AG04450 (cell line): ENCODE measurements around the gene NLGN4X. TPM values are rescaled to one million over a fixed set of nuclear protein-coding genes. Genes with fewer than 3 reads are reported as not detected.

ENCODE experiments used
- CTCF ChIA-PET: fragments of 300-600, 350-600 bp; formaldehyde crosslinking; extraction: SDS; loops from one replicate; lab custom pipeline; 2022; ENCODE audit warnings: antibody characterized with exemption, inconsistent platforms; lab: Charles Lee
- POLR2A ChIA-PET: fragments of 350-600 bp; formaldehyde crosslinking; extraction: SDS; loops from one replicate; lab custom pipeline; 2021; ENCODE audit warnings: antibody characterized with exemption, inconsistent platforms; lab: Yijun Ruan, JAX
- DNase-seq: peaks from one replicate; pipeline ENCODE4 v3.0.0-alpha.2; 2011; ENCODE audit warnings: low read depth, low spot score
- H3K27ac ChIP-seq: one replicate; pipeline ENCODE4 v1.5.1; 2012; ENCODE audit warnings: low read depth, low read length, control low read depth
- H3K27me3 ChIP-seq: one replicate; pipeline ENCODE4 v1.6.0; 2012; ENCODE audit warnings: low read length; ENCODE audit not compliant: control insufficient read depth, insufficient read depth
- H3K4me3 ChIP-seq: 2 replicates; pipeline ENCODE4 v1.5.1; 2011; ENCODE audit warnings: mild to moderate bottlenecking, low read depth, low read length, control low read depth
- H3K9me3 ChIP-seq: 2 replicates; pipeline ENCODE4 v1.5.1; 2012; ENCODE audit warnings: low read length; ENCODE audit not compliant: control insufficient read depth, insufficient read depth
- polyA plus RNA-seq: library from polyadenylated mRNA; depleted of rRNA; stranded (reverse); fragments of >200 nt; gene quantifications from 2 replicates; pipeline ENCODE4 v1.2.3, GENCODE V29; 2011
- TF ChIP-seq, protein P1 (sequence below): IDR thresholded peaks from 2 replicates; pipeline ENCODE4 v1.5.1; 2011; ENCODE audit warnings: low read depth, low read length, control low read depth, inconsistent platforms

The NLGN4X gene
- polyA plus RNA-seq, 1 experiment: not detected

- Histone ChIP-seq H3K4me3 (no peak overlapping the region), H3K9me3 (no peaks in the 10 kb centered on the region), H3K27me3 (no peaks in the 10 kb centered on the region), H3K27ac (no peak overlapping the region)
- TF ChIP-seq, protein P1, sequence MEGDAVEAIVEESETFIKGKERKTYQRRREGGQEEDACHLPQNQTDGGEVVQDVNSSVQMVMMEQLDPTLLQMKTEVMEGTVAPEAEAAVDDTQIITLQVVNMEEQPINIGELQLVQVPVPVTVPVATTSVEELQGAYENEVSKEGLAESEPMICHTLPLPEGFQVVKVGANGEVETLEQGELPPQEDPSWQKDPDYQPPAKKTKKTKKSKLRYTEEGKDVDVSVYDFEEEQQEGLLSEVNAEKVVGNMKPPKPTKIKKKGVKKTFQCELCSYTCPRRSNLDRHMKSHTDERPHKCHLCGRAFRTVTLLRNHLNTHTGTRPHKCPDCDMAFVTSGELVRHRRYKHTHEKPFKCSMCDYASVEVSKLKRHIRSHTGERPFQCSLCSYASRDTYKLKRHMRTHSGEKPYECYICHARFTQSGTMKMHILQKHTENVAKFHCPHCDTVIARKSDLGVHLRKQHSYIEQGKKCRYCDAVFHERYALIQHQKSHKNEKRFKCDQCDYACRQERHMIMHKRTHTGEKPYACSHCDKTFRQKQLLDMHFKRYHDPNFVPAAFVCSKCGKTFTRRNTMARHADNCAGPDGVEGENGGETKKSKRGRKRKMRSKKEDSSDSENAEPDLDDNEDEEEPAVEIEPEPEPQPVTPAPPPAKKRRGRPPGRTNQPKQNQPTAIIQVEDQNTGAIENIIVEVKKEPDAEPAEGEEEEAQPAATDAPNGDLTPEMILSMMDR: no peak
- DNase-seq: no peak
- CTCF ChIA-PET: no interaction called here
- POLR2A ChIA-PET: no interaction called here
Measured at GRCh38 chrX:6238576-6238975, 9.9 kb upstream of the NLGN4X start.

GRCh38 chrX:6227935-6228334 is 732 bp downstream of the NLGN4X start:
- ChIA-PET POLR2A (no interaction called here), CTCF (no interaction called here)
- TF ChIP-seq, protein P1: no peak
- DNase-seq: no peak
- Histone ChIP-seq H3K27ac (no peak overlapping the region), H3K9me3 (peaks cover 17% of the 10 kb centered on the region), H3K27me3 (no peaks in the 10 kb centered on the region), H3K4me3 (no peak overlapping the region)

DNA sequence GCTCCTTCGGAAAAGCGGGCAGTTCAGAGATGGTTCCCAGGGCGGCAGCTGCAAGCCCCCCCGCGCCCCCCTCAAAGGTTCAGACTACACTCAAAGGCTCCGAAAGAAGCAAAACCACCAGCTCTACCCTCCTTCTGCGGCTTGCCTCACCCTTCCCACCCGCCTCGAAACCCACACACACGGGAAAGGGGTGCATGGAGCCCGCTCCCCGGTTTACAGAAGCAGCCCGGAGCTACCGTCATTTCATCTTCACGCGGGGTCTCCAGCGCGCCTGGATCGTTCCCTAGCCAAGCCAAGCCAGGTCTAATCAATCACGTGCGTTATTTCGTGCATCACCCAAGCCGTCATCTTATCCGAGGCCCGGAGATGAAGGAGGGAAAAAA is 1.2 kb downstream of the NLGN4X start:
- Histone ChIP-seq H3K9me3 (peaks cover 17% of the 10 kb centered on the region), H3K27ac (no peak overlapping the region), H3K27me3 (no peaks in the 10 kb centered on the region), H3K4me3 (no peak overlapping the region)
- ChIA-PET POLR2A (no interaction called here), CTCF (no interaction called here)
- TF ChIP-seq, protein P1: no peak
- no peak for DNase-seq

DNA sequence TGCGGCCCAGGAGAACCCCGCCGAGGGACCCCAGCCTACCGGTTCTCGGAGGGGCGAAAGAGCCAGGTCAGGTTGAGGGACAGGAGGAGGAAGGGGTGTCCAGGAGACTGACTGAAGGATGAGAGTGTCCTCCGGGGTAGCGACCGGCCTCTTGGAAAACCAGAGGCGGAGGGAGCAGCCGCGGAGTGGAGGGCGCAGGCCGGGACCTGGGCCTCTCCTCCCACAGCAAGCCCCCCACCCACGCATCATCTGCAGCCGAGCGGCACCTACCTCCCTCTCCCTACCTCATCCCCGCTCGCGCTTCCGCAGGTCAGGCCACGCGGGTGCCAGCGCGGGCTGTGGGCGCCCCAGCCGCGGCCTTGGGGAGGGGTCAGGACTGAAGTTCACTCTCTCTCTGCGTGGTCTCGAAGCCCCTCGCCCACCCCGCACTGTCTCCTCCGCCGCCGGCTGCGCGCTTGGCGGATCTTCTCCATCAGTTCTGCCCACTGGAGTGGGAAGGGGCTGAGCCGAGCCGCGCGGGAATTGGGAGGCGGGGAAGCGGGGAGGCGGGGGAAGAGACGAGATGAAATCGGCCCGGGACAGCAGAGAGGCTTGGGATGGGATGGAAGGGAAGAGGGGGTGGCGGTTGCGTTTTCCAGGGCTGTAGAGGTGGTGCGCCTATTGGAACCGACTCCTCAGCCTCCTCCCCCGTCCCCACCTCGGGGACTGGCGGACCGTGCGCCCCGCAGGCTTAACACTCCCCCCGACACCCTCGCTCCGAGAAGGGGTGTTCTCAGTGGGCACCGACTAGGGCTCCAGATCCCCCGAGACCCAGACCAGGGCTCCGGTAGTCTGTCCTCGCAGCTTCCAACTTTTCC is 1.8 kb downstream of the NLGN4X start:
- Histone ChIP-seq H3K27ac (no peak overlapping the region), H3K27me3 (no peaks in the 10 kb centered on the region), H3K4me3 (no peak overlapping the region), H3K9me3 (peaks cover 17% of the 10 kb centered on the region)
- ChIA-PET POLR2A (no interaction called here), CTCF (no interaction called here)
- TF ChIP-seq, protein P1: no peak
- no peak for DNase-seq

GRCh38 chrX:6225911-6226595 is 2.6 kb downstream of the NLGN4X start:
- CTCF ChIA-PET: no interaction called here
- Histone ChIP-seq H3K9me3 (peaks cover 17% of the 10 kb centered on the region), H3K27ac (no peak overlapping the region), H3K27me3 (no peaks in the 10 kb centered on the region), H3K4me3 (no peak overlapping the region)
- DNase-seq: no peak
- POLR2A ChIA-PET: no interaction called here
- TF ChIP-seq, protein P1: no peak
